Left forelimb (tissue), 1 donor: Measurements from ENCODE around the gene CRACR2A.

Experiments used
- DNase-seq: peaks from one replicate; pipeline ENCODE4 v3.0.0-alpha.2; 2018; ENCODE audit warnings: low spot score

CRACR2A gene

GRCh38 chr12:3615862-3616261, 137.0 kb downstream of the CRACR2A start:
- no peak for DNase-seq

GRCh38 chr12:3614806-3615466, 138.0 kb downstream of the CRACR2A start:
- DNase-seq = no peak

- DNase-seq = no peak
These were observed 139.1 kb downstream of the CRACR2A start for GRCh38 chr12:3613641-3614395.

- no peak for DNase-seq
These were observed 140.8 kb downstream of the CRACR2A start for GRCh38 chr12:3611860-3612703.

GRCh38 chr12:3607821-3608220, 145.1 kb downstream of the CRACR2A start:
- no peak for DNase-seq

GRCh38 chr12:3607039-3607720, 145.7 kb downstream of the CRACR2A start:
- no peak for DNase-seq

GRCh38 chr12:3606128-3606527, 146.8 kb downstream of the CRACR2A start:
- no peak for DNase-seq

GRCh38 chr12:3605692-3606091, 147.2 kb downstream of the CRACR2A start:
- no peak for DNase-seq

- no peak for DNase-seq
These were observed 147.9 kb downstream of the CRACR2A start for GRCh38 chr12:3604748-3605586.

- no peak for DNase-seq
These were observed 148.6 kb downstream of the CRACR2A start for GRCh38 chr12:3604286-3604685.

- no peak for DNase-seq
These were observed 149.3 kb downstream of the CRACR2A start for GRCh38 chr12:3603576-3603975.

GRCh38 chr12:3602488-3602887, 150.4 kb downstream of the CRACR2A start:
- DNase-seq = no peak

- DNase-seq = no peak
These were observed 151.3 kb downstream of the CRACR2A start for GRCh38 chr12:3601461-3602150.

- DNase-seq = no peak
These were observed 152.0 kb downstream of the CRACR2A start for GRCh38 chr12:3600951-3601350.

- no peak for DNase-seq
These were observed 152.7 kb downstream of the CRACR2A start for GRCh38 chr12:3600039-3600720.

- DNase-seq = no peak
These were observed 153.7 kb downstream of the CRACR2A start for GRCh38 chr12:3598896-3599860.

- DNase-seq = no peak
These were observed 155.2 kb downstream of the CRACR2A start for GRCh38 chr12:3597526-3598210.
